Measurements from ENCODE around the gene SLC45A1. TPM values are rescaled to one million over a fixed set of nuclear protein-coding genes. Genes with fewer than 3 reads are reported as not detected.

SLC45A1 gene
- total RNA-seq, 1 experiment from 2014 or later, result 13.8 TPM

- Histone ChIP-seq H3K9me2 (ENCODE audit: insufficient read depth) (no peaks in the 10 kb centered on the region), H3K27me3 (ENCODE audit: insufficient read depth, low read length) (no peaks in the 10 kb centered on the region), H4K20me1 (ENCODE audit: insufficient read depth) (no peaks in the 10 kb centered on the region), H3K9ac (ENCODE audit: low read length) (no peak overlapping the region), H3K4me3 (replicated peaks in 1 of 2; ENCODE audit: low read depth in 1 of 2, low read length in 2 of 2) (no peak overlapping the region), H3K27ac (ENCODE audit: low read depth, low read length) (no peak overlapping the region), H3K9me3 (ENCODE audit: control insufficient read depth in 1 of 2, insufficient read depth in 1 of 2, low read depth in 1 of 2, low read length in 2 of 2) (no peaks in the 10 kb centered on the region), H3K4me2 (ENCODE audit: low read length) (no peak overlapping the region), H3K4me1 (ENCODE audit: control insufficient read depth in 1 of 2, insufficient read depth in 2 of 2, low read length in 2 of 2) (no peaks in the 10 kb centered on the region), H2AFZ (ENCODE audit: low read depth, low read length, poor library complexity, severe bottlenecking) (no peak overlapping the region), H3K36me3 (ENCODE audit: control insufficient read depth in 1 of 2, insufficient read depth in 2 of 2, low read length in 2 of 2) (no peaks in the 10 kb centered on the region), H3K79me2 (ENCODE audit: insufficient read depth, low read length) (no peaks in the 10 kb centered on the region)
- DNase-seq (ENCODE audit: low read depth, low spot score), result no peak
- intact Hi-C loops (cut with micrococcal nuclease), result no loop called here
- CTCF ChIA-PET, result no interaction called here
- RAD21 ChIA-PET (ENCODE audit: low non-redundant PET in 1 of 2, low total read pairs in 2 of 2, uncharacterized antibody in 2 of 2, unreplicated experiment in 2 of 2), result no interaction called here
- POLR2A ChIA-PET, result no interaction called here
- no TSS peak for BruUV-seq (replicated peaks)
- ATAC-seq, result no peak
- TF ChIP-seq FOSL1 (IDR thresholded peaks at IDR 0.05; ENCODE audit: low read depth) (no peak), SIN3A (IDR thresholded peaks at IDR 0.05; ENCODE audit: low read depth) (no peak), CTCF (IDR thresholded peaks at IDR 0.05 in 2 of 3, conservative IDR thresholded peaks at IDR 0.05 in 1 of 3; ENCODE audit: borderline replicate concordance in 1 of 3, insufficient read depth in 1 of 3, low read depth in 2 of 3, low read length in 2 of 3) (no peak), POLR2AphosphoS5 (IDR thresholded peaks at IDR 0.05; ENCODE audit: low read depth, low read length) (no peak), ZBTB33 (IDR thresholded peaks at IDR 0.05; ENCODE audit: extremely low read depth, insufficient replicate concordance, low read length) (no peak)
Observed at GRCh38 chr1:8299963-8300362, 18.0 kb upstream of the SLC45A1 start.

Data from HCT116 (cell line).